HG03064 (cell line): ENCODE results near the gene UBTD1.

Source experiments
- ATAC-seq: cut with Tn5 transposase; IDR thresholded peaks from one replicate; pipeline ENCODE4 v1.9.1; 2021; ENCODE audit warnings: low read depth; ENCODE audit not compliant: unreplicated experiment

The UBTD1 gene

GRCh38 chr10:97481071-97481470 lies 17.7 kb upstream of the UBTD1 start:
- ATAC-seq: no peak

DNA sequence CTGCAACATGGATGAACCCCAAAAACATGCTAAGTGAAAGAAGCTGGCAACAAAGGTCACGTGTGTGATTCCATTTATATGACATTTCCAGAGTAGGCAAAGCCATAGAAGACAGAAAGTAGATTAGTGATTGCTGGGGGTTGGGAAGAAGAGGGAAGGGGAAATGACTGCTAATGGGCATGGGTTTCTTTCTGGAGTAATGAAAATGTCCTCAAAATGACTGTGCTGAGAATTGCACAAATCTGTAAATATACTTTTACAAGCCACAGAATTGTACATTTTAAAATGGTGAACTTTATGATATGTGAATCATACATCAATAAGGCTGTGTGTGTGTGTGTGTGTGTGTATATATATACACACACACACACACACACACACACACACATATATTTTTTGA lies 16.3 kb upstream of the UBTD1 start:
- ATAC-seq: no peak

DNA sequence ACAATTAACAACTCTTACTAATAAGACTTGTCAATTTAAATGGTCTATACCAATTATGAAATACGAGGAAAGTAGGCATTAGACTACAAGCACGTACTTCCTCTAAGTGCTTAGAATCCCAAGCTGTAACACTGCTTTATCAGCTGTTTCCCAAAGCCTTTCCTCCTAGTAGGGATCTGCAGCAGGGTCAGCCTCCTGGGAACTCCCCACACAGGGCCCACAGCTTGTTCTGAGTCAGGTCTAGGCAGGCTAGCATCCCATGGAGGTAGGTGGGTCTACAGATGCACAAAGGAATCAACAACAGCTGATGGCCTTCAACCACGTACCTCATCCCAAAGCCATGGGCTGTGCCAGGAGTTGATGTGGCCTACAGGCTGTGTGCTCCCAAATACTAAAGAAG lies 15.2 kb upstream of the UBTD1 start:
- ATAC-seq: no peak

GRCh38 chr10:97483921-97484320 lies 14.8 kb upstream of the UBTD1 start:
- ATAC-seq: no peak

DNA sequence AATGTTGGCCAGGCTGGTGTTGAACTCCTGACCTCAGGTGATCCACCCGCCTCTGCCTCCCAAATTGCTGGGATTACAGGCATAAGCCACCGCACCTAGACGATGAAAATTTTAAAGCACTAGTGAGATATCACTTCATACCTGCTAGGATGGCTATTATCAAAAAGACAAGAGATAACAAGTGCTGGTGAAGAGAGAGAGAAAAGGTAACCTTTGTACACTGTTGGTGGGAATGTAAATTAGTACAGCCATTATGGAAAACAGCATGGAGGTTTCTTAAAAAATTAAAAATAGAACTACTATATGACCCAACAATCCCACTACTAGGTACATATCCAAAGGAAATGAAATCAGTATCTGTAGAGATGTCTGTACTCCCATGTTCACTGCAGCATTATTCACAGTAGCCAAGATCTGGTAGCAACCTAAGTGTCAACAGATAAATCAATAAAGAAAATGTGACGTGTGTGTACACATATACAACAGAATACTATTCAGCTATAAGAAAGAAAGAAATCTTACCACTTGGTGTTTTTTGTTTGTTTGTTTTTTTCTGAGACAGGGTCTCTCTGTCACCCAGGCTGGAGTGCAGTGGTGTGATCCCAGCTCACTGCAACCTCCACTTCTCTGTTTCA lies 13.0 kb upstream of the UBTD1 start:
- ATAC-seq: no peak

DNA sequence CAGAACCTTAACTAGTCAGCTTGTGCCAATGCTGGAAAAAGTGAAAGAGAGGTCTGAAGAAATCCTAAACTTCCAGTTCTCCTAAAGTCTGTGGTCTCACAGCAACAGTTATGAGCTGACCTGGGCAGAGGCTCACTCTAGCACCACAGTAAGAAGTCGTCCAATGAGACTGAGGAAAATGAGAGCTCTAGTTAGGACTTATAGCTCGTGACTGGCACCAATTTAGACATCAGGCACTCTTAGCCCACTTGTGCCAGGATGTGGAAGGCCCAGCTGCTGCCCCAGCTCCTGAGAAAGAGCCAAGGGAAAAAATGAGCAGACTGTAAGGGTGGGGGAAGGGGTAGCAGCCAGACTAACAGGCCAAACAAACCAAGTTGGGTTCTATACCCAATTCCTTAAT lies 8.1 kb upstream of the UBTD1 start:
- ATAC-seq: no peak

DNA sequence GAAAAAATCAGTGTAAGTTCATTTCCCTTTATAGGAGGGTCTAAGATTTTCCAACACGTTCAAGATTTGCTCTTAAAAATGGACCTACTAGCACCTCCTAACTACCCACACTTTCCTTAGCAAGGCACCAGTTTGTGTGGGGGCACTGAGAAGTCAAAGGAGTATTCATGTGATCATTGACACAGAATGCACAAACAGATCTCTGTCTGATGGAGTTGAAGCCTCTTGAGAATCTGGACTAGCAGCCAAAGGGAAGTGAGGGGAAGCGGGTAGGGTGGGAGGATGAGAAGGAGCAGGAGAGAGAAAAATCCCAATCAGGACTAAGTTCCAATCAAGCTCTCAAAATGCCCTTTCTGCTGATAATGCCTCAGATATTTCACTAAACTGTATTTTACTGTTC lies 4.6 kb upstream of the UBTD1 start:
- ATAC-seq: no peak

DNA sequence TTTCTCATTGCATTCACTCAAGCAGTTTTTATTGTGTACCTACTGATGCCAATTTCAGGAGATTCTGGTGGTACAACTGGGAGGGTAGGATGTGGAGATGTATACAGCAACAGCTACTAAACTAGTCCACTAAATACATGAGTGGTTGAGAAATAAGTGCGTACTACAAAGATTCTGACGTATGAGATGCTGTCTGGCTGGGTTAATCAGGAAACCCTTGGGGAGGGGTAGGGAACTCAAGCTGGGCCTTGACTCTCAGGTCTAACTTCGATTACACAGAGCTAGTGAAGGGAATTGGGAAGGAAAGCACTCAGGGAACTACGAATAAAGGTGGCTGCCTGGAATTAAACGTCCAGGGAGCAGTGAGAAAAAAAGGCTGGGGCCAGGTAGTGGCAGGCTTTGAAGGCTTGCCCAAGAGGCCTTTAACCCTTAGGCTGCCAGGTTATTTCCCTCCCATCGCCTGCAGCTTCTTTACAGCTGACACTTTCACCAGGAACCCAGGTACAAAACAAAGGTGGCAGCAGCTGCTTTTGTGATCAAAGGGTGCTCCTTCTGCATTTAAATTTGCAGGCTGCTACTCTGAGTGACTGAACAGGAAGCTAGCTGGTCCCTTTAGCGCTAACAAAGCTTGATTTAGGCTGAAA lies 3.7 kb upstream of the UBTD1 start:
- no peak for ATAC-seq

DNA sequence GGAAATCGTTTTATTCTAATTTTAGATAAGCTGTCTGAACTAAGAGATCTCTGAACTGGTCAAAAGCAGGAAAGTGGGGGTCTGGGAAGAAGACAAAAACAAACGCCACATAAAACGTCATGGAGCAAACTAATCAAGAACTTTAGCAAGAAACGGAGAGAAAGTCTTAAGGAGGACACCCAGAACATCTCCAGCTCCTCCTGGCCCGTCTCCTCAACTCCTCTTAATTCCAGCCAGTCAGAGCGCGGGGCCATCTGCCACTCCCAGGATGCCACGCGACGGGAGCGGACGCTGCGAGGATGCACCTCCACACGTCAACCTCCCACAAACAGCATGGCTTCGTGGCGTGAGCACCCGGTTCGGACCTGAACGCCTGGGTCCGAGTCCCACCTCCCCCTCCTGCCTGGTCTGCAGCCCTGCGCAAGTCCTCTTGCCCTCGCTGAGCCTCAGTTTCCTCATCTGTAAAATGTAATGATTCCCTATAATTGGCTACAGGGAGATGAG lies 1.1 kb upstream of the UBTD1 start:
- no peak for ATAC-seq

GRCh38 chr10:97498076-97498840 lies 466 bp upstream of the UBTD1 start, which contains the start of gene MMS19:
Gene MMS19, minus strand, starts transcription at chr10:97498422. Its CDS starts 38 bp downstream, at chr10:97498384.
- peak; percentile 90 for ATAC-seq

- no peak for ATAC-seq
Measured at GRCh38 chr10:97499561-97500296, 1.0 kb downstream of the UBTD1 start.

GRCh38 chr10:97500297-97500575 lies 1.5 kb downstream of the UBTD1 start:
- ATAC-seq: no peak

GRCh38 chr10:97502916-97503315 lies 4.2 kb downstream of the UBTD1 start:
- no peak for ATAC-seq

DNA sequence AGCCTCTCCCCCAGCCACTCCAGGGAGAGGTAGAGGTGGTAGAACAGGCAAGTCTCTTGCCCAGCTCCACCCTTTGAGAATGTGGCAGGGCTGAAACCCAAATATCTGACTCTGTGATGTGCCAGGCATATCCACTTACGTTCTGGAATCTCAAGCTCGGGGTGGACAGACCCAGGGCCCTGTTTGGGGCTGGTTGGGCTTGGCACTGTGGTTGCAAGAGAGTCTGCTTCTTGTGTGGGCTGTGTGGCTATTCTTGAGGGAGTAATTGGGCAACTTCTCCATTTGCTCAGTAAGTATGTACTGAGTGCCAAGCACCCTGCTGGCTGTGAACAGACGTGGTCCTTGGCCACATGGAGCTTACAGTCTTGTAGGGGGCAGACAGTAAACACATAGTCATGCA lies 4.7 kb downstream of the UBTD1 start:
- ATAC-seq: no peak

DNA sequence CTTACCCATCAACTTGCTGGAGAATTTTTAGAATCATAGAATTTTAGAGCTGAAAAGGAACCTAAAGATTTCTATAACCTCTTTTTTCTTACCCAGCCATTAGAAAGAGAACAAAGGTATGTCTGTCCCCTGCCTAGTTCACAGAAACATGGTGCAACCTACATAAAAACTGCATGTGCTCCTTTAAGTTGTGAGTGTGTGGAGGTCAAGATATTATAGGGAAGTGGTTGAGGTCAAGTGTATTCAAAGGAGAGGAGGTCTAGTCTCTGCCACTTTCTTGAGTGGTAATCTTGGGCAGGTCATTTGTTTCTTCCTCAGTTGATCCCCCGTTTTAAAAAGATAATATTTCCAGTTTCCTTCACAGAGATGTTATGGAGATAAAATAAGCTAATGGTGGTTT lies 6.4 kb downstream of the UBTD1 start:
- no peak for ATAC-seq

DNA sequence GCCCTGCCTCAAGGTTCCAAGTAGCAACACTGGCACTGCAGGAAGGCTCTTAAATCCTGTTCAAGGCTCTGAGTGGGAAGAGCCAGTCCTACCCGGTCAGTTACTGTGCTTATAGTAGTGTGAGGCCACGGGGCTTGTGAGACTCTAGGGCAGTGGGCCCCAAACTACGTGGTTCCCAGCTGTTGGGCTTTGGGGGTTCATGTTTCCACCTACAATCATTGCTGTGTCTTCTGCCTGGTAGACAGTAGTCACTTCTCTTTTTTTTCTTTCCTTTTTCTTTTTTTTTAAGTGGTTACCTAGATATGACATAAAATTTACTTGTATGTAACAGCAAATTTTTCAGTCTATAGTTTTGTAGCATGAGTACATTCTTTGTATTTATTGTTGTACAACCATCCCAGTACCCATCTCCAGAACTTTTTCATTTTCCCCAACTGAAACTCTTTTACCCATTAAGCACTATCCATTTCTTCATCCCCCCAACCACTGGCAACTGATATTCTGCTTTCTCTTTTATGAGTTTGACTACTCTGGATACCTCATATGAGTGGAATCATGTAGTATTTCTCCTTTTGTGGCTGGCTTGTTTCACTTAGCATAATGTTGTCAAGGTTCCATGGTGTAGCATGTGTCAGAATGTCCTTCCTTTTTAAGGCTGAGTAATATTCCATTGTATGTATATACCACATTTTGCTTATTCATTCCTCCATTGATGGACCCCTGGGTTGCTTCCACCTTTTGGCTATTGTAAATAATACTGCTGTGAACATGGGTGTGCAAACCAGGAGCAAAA lies 7.7 kb downstream of the UBTD1 start:
- ATAC-seq: no peak

DNA sequence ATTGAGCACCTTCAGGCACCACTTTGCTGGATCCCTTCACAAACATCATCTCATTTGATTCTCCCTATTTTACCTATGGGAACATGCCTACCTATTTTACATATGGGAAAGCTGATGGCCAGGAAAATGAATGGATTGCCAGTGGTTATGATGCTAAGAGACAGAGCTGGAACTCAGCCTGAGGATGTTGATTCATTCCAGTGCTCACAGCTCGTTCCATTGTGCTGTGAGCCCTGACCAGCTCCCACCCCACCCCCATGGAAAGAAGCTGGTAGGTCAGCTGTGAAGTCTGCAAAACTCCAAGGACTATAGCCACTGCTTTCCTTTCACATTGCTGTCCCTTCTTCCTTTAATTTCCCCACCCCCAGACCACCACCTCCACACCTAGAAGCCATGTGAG lies 9.6 kb downstream of the UBTD1 start:
- ATAC-seq: no peak

- ATAC-seq: no peak
Measured at GRCh38 chr10:97509120-97509680, 10.5 kb downstream of the UBTD1 start.

DNA sequence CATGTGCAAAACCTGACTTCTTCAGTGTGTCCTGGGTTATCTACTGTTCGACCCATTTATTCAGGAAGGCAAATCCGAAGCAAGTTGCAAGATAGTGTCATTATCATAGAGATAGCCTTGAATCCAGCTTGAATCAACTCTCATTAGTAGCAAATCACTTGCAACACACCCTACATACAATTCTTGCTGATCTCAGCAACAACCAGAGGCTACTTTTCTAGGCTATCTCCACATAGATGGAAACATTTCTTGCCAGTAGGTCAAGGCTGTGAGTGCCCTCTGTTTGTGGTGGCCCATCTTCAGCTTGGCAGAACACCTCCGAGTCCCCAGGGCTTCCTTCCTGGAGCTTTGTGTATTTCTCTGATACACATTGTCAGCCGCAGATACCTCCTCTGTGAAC lies 12.0 kb downstream of the UBTD1 start:
- ATAC-seq: no peak
